NCI-H1092 treated with DMSO at 0.1 percent for 48 hours (cell line): ENCODE results near the gene CAMKK1.
"Not testable (repeated sequence)": the region's sequence is repeated elsewhere in the genome, so short reads cannot be mapped to it uniquely, and the experiment has no call there.

Experiments
- DNase-seq: peaks from one replicate; lab custom pipeline; 2025; lab: John Stamatoyannopoulos, UW

The CAMKK1 gene

GRCh38 chr17:3879186-3879585 lies 13.7 kb downstream of the CAMKK1 start:
- peak; percentile 78 for DNase-seq

- DNase-seq: no peak
These were observed 15.6 kb downstream of the CAMKK1 start for GRCh38 chr17:3877220-3877619.

GRCh38 chr17:3875317-3875716 lies 17.5 kb downstream of the CAMKK1 start:
- no peak for DNase-seq

GRCh38 chr17:3873862-3874261 lies 19.0 kb downstream of the CAMKK1 start:
- DNase-seq: no peak

- no peak for DNase-seq
These were observed 22.0 kb downstream of the CAMKK1 start for GRCh38 chr17:3870871-3871306.

GRCh38 chr17:3867606-3868005 lies 25.2 kb downstream of the CAMKK1 start:
- DNase-seq: no peak

- DNase-seq: no peak
These were observed 25.7 kb downstream of the CAMKK1 start for GRCh38 chr17:3867106-3867505.

- no peak for DNase-seq
These were observed 26.6 kb downstream of the CAMKK1 start for GRCh38 chr17:3866276-3866675.

GRCh38 chr17:3865176-3865575 lies 27.7 kb downstream of the CAMKK1 start:
- no peak for DNase-seq

GRCh38 chr17:3864534-3864933 lies 28.3 kb downstream of the CAMKK1 start:
- no peak for DNase-seq

- no peak for DNase-seq
These were observed 30.8 kb downstream of the CAMKK1 start for GRCh38 chr17:3861761-3862681.

GRCh38 chr17:3860939-3861700 lies 31.7 kb downstream of the CAMKK1 start:
- DNase-seq: no peak

- no peak for DNase-seq
These were observed 32.9 kb downstream of the CAMKK1 start for GRCh38 chr17:3859940-3860339.

- DNase-seq: no peak
These were observed 35.4 kb downstream of the CAMKK1 start for GRCh38 chr17:3857261-3858105.

- DNase-seq: not testable (repeated sequence)
These were observed 38.6 kb downstream of the CAMKK1 start for GRCh38 chr17:3854204-3854603.

GRCh38 chr17:3852561-3852960 lies 40.3 kb downstream of the CAMKK1 start:
- no peak for DNase-seq

GRCh38 chr17:3851461-3852100 lies 41.3 kb downstream of the CAMKK1 start:
- DNase-seq: no peak

GRCh38 chr17:3848229-3848835 lies 44.5 kb downstream of the CAMKK1 start:
- DNase-seq: no peak

- no peak for DNase-seq
These were observed 45.6 kb downstream of the CAMKK1 start for GRCh38 chr17:3847165-3847670.

GRCh38 chr17:3846437-3847164 lies 46.3 kb downstream of the CAMKK1 start:
- no peak for DNase-seq
